Tibial nerve (tissue), 4 donors: ENCODE data around the gene PVALB.

Experiments used
- CTCF ChIP-seq, 5 experiments: fragments of 200-600 bp in 3 of 5; fragments of 450-650 bp in 2 of 5; sonication (generic) in 3 of 5; IDR thresholded peaks; one replicate each; pipeline ENCODE4 v1.5.1; 2016 to 2019; ENCODE audit warnings: antibody characterized with exemption in 5 of 5, mild to moderate bottlenecking in 3 of 5, moderate library complexity in 2 of 5
- EP300 ChIP-seq, 2 donors: sonication (generic); formaldehyde crosslinking; IDR thresholded peaks; one replicate each; pipeline ENCODE4 v1.6.1; 2017; ENCODE audit warnings: antibody characterized with exemption in 2 of 2, mild to moderate bottlenecking in 1 of 2
- POLR2A ChIP-seq, 2 donors: fragments of 450-650 bp; IDR thresholded peaks; one replicate each; pipeline ENCODE4 v1.6.1; 2017; ENCODE audit warnings: antibody characterized with exemption in 2 of 2, mild to moderate bottlenecking in 2 of 2, moderate library complexity in 2 of 2

GRCh38 chr22:36828815-36829214, 12.0 kb upstream of the PVALB start:
- TF ChIP-seq CTCF (IDR thresholded peaks at IDR 0.05) (no peak), POLR2A (IDR thresholded peaks at IDR 0.05) (no peak), EP300 (IDR thresholded peaks at IDR 0.05) (no peak)
